ENCODE data around the gene MAST2.

The MAST2 gene

GRCh38 chr1:45848714-45849113 lies 45.3 kb downstream of the MAST2 start:
- Histone ChIP-seq H3K9ac (ENCODE audit: low read depth, low read length, poor library complexity) (no peak overlapping the region), H3K4me3 (ENCODE audit: low read length in 2 of 2) (no peak overlapping the region), H3K4me2 (ENCODE audit: insufficient read depth, low read length, poor library complexity, severe bottlenecking) (no peak overlapping the region), H3K9me3 (replicated peaks in 1 of 2; ENCODE audit: control insufficient read depth in 2 of 2, insufficient read depth in 1 of 2, low read depth in 1 of 2, low read length in 2 of 2) (peaks cover 0 to 3% of the 10 kb centered on the region in 2 donors), H3K4ac (ENCODE audit: low read length) (no peak overlapping the region), H3K79me1 (ENCODE audit: low read depth, low read length) (no peaks in the 10 kb centered on the region), H2BK12ac (ENCODE audit: low read length) (no peak overlapping the region), H3K36me3 (replicated peaks in 1 of 2; ENCODE audit: control insufficient read depth in 2 of 2, insufficient read depth in 2 of 2, low read length in 2 of 2) (no peaks in the 10 kb centered on the region), H2BK5ac (ENCODE audit: low read length) (no peak overlapping the region), H2AFZ (ENCODE audit: low read length) (no peak overlapping the region), H2BK120ac (ENCODE audit: low read depth, low read length) (no peak overlapping the region), H3K4me1 (ENCODE audit: control insufficient read depth in 2 of 2, insufficient read depth in 1 of 2, low read depth in 1 of 2, low read length in 2 of 2) (no peaks in the 10 kb centered on the region), H4K91ac (ENCODE audit: low read depth, low read length, poor library complexity) (no peak overlapping the region), H3K18ac (ENCODE audit: low read length) (no peak overlapping the region), H4K8ac (ENCODE audit: low read depth, low read length) (no peak overlapping the region), H3K27me3 (ENCODE audit: control insufficient read depth in 3 of 3, insufficient read depth in 3 of 3, low read depth in 1 of 3, low read length in 3 of 3) (no peaks in the 10 kb centered on the region), H3K14ac (ENCODE audit: low read length) (no peak overlapping the region), H3K23ac (ENCODE audit: low read depth, low read length, poor library complexity) (no peak overlapping the region), H2BK15ac (ENCODE audit: low read length) (no peak overlapping the region), H3K27ac (replicated peaks; ENCODE audit: low read length) (no peak overlapping the region), H2AK5ac (ENCODE audit: low read depth, low read length) (no peak overlapping the region)
- DNase-seq (ENCODE audit: low spot score), result no peak
- no CpG with 5 or more reads among the region's 2 CpGs for WGBS, 2 donors (ENCODE audit: extremely low coverage in 2 of 2, insufficient read length in 2 of 2, insufficient replicate concordance in 1 of 2)

GRCh38 chr1:45850017-45850416 lies 46.6 kb downstream of the MAST2 start:
- no CpG with 5 or more reads among the region's 2 CpGs for WGBS, 2 donors (ENCODE audit: extremely low coverage in 2 of 2, insufficient read length in 2 of 2, insufficient replicate concordance in 1 of 2)
- H3K4me3 ChIP-seq (ENCODE audit: low read length in 2 of 2), result no peak overlapping the region
- H3K9ac ChIP-seq (ENCODE audit: low read depth, low read length, poor library complexity), result no peak overlapping the region
- no peaks in the 10 kb centered on the region for H3K79me1 ChIP-seq (ENCODE audit: low read depth, low read length)
- no peak overlapping the region for H2BK12ac ChIP-seq (ENCODE audit: low read length)
- no peak overlapping the region for H3K18ac ChIP-seq (ENCODE audit: low read length)
- no peak for DNase-seq (ENCODE audit: low spot score)
- no peak overlapping the region for H3K14ac ChIP-seq (ENCODE audit: low read length)
- no peaks in the 10 kb centered on the region for H3K4me1 ChIP-seq (ENCODE audit: control insufficient read depth in 2 of 2, insufficient read depth in 1 of 2, low read depth in 1 of 2, low read length in 2 of 2)
- no peak overlapping the region for H2BK15ac ChIP-seq (ENCODE audit: low read length)
- H3K27me3 ChIP-seq (ENCODE audit: control insufficient read depth in 3 of 3, insufficient read depth in 3 of 3, low read depth in 1 of 3, low read length in 3 of 3), result no peaks in the 10 kb centered on the region
- no peak overlapping the region for H4K91ac ChIP-seq (ENCODE audit: low read depth, low read length, poor library complexity)
- H3K4ac ChIP-seq (ENCODE audit: low read length), result no peak overlapping the region
- H4K8ac ChIP-seq (ENCODE audit: low read depth, low read length), result no peak overlapping the region
- no peak overlapping the region for H3K27ac ChIP-seq (replicated peaks; ENCODE audit: low read length)
- no peak overlapping the region for H2BK5ac ChIP-seq (ENCODE audit: low read length)
- H2AFZ ChIP-seq (ENCODE audit: low read length), result no peak overlapping the region
- no peaks in the 10 kb centered on the region for H3K36me3 ChIP-seq (replicated peaks in 1 of 2; ENCODE audit: control insufficient read depth in 2 of 2, insufficient read depth in 2 of 2, low read length in 2 of 2)
- H2BK120ac ChIP-seq (ENCODE audit: low read depth, low read length), result no peak overlapping the region
- no peak overlapping the region for H3K4me2 ChIP-seq (ENCODE audit: insufficient read depth, low read length, poor library complexity, severe bottlenecking)
- no peak overlapping the region for H2AK5ac ChIP-seq (ENCODE audit: low read depth, low read length)
- no peak overlapping the region for H3K23ac ChIP-seq (ENCODE audit: low read depth, low read length, poor library complexity)
- H3K9me3 ChIP-seq (replicated peaks in 1 of 2; ENCODE audit: control insufficient read depth in 2 of 2, insufficient read depth in 1 of 2, low read depth in 1 of 2, low read length in 2 of 2), result peaks cover 0 to 3% of the 10 kb centered on the region in 2 donors

- no CpG with 5 or more reads among the region's 1 CpG for WGBS, 2 donors (ENCODE audit: extremely low coverage in 2 of 2, insufficient read length in 2 of 2, insufficient replicate concordance in 1 of 2)
- H3K27ac ChIP-seq (replicated peaks; ENCODE audit: low read length), result no peak overlapping the region
Observed at GRCh38 chr1:45854724-45855123, 51.3 kb downstream of the MAST2 start.

GRCh38 chr1:45857101-45857700 lies 53.8 kb downstream of the MAST2 start:
- no peak overlapping the region for H3K4ac ChIP-seq (ENCODE audit: low read length)
- H4K8ac ChIP-seq (ENCODE audit: low read depth, low read length), result no peak overlapping the region
- DNase-seq (ENCODE audit: low spot score), result no peak
- no peak overlapping the region for H3K9ac ChIP-seq (ENCODE audit: low read depth, low read length, poor library complexity)
- no peak overlapping the region for H3K4me3 ChIP-seq (ENCODE audit: low read length in 2 of 2)
- H4K91ac ChIP-seq (ENCODE audit: low read depth, low read length, poor library complexity), result no peak overlapping the region
- H2BK12ac ChIP-seq (ENCODE audit: low read length), result no peak overlapping the region
- no peak overlapping the region for H2AFZ ChIP-seq (ENCODE audit: low read length)
- H3K27me3 ChIP-seq (ENCODE audit: control insufficient read depth in 3 of 3, insufficient read depth in 3 of 3, low read depth in 1 of 3, low read length in 3 of 3), result no peaks in the 10 kb centered on the region
- no peaks in the 10 kb centered on the region for H3K4me1 ChIP-seq (ENCODE audit: control insufficient read depth in 2 of 2, insufficient read depth in 1 of 2, low read depth in 1 of 2, low read length in 2 of 2)
- no peaks in the 10 kb centered on the region for H3K9me3 ChIP-seq (replicated peaks in 1 of 2; ENCODE audit: control insufficient read depth in 2 of 2, insufficient read depth in 1 of 2, low read depth in 1 of 2, low read length in 2 of 2)
- H2BK120ac ChIP-seq (ENCODE audit: low read depth, low read length), result no peak overlapping the region
- H3K27ac ChIP-seq (replicated peaks; ENCODE audit: low read length), result no peak overlapping the region
- no peak overlapping the region for H2BK15ac ChIP-seq (ENCODE audit: low read length)
- no peak overlapping the region for H3K18ac ChIP-seq (ENCODE audit: low read length)
- no peak overlapping the region for H3K23ac ChIP-seq (ENCODE audit: low read depth, low read length, poor library complexity)
- no peak overlapping the region for H3K14ac ChIP-seq (ENCODE audit: low read length)
- H3K36me3 ChIP-seq (replicated peaks in 1 of 2; ENCODE audit: control insufficient read depth in 2 of 2, insufficient read depth in 2 of 2, low read length in 2 of 2), result no peaks in the 10 kb centered on the region
- no peak overlapping the region for H2AK5ac ChIP-seq (ENCODE audit: low read depth, low read length)
- no peak overlapping the region for H2BK5ac ChIP-seq (ENCODE audit: low read length)
- no peaks in the 10 kb centered on the region for H3K79me1 ChIP-seq (ENCODE audit: low read depth, low read length)
- H3K4me2 ChIP-seq (ENCODE audit: insufficient read depth, low read length, poor library complexity, severe bottlenecking), result no peak overlapping the region

More at GRCh38 chr1:45854724-45855123, 51.3 kb downstream of the MAST2 start:
- Histone ChIP-seq H2BK120ac (ENCODE audit: low read depth, low read length) (no peak overlapping the region), H3K9me3 (replicated peaks in 1 of 2; ENCODE audit: control insufficient read depth in 2 of 2, insufficient read depth in 1 of 2, low read depth in 1 of 2, low read length in 2 of 2) (no peaks in the 10 kb centered on the region), H3K23ac (ENCODE audit: low read depth, low read length, poor library complexity) (no peak overlapping the region), H3K4me1 (ENCODE audit: control insufficient read depth in 2 of 2, insufficient read depth in 1 of 2, low read depth in 1 of 2, low read length in 2 of 2) (no peaks in the 10 kb centered on the region), H3K4me2 (ENCODE audit: insufficient read depth, low read length, poor library complexity, severe bottlenecking) (no peak overlapping the region), H2BK5ac (ENCODE audit: low read length) (no peak overlapping the region), H2BK12ac (ENCODE audit: low read length) (no peak overlapping the region), H3K79me1 (ENCODE audit: low read depth, low read length) (no peaks in the 10 kb centered on the region), H4K91ac (ENCODE audit: low read depth, low read length, poor library complexity) (no peak overlapping the region), H2AFZ (ENCODE audit: low read length) (no peak overlapping the region), H3K4me3 (ENCODE audit: low read length in 2 of 2) (no peak overlapping the region), H3K9ac (ENCODE audit: low read depth, low read length, poor library complexity) (no peak overlapping the region), H4K8ac (ENCODE audit: low read depth, low read length) (no peak overlapping the region), H2BK15ac (ENCODE audit: low read length) (no peak overlapping the region), H3K4ac (ENCODE audit: low read length) (no peak overlapping the region), H3K27me3 (ENCODE audit: control insufficient read depth in 3 of 3, insufficient read depth in 3 of 3, low read depth in 1 of 3, low read length in 3 of 3) (no peaks in the 10 kb centered on the region), H3K18ac (ENCODE audit: low read length) (no peak overlapping the region), H2AK5ac (ENCODE audit: low read depth, low read length) (no peak overlapping the region), H3K36me3 (replicated peaks in 1 of 2; ENCODE audit: control insufficient read depth in 2 of 2, insufficient read depth in 2 of 2, low read length in 2 of 2) (no peaks in the 10 kb centered on the region), H3K14ac (ENCODE audit: low read length) (no peak overlapping the region)
- DNase-seq (ENCODE audit: low spot score), result no peak
